BLaER1 treated with 17β-estradiol and CSF1 and Interleukin-3, amounts not matched to agents 10 nM and 100 nM (cell line): ENCODE data around the gene PARP15.
A peak's percentile ranks its signal among the peaks of the same experiment; 100 is the strongest.

Experiments used
- H3K27ac ChIP-seq, 11 experiments: shearing (Covaris generic); formaldehyde crosslinking; 2 replicates each; pipeline ENCODE4 v1.8.1; 2022
- H3K27me3 ChIP-seq, 11 experiments: shearing (Covaris generic); formaldehyde crosslinking; 2 replicates each; pipeline ENCODE4 v1.8.1; 2022
- H3K36me3 ChIP-seq, 11 experiments: shearing (Covaris generic); formaldehyde crosslinking; 2 replicates each; pipeline ENCODE4 v1.8.1; 2022
- H3K4me1 ChIP-seq, 10 experiments: shearing (Covaris generic); formaldehyde crosslinking; 2 replicates each; pipeline ENCODE4 v1.8.1; 2022
- H3K4me2 ChIP-seq, 11 experiments: shearing (Covaris generic); formaldehyde crosslinking; 2 replicates each; pipeline ENCODE4 v1.8.1; 2022
- H3K4me3 ChIP-seq, 10 experiments: shearing (Covaris generic); formaldehyde crosslinking; 2 replicates each; pipeline ENCODE4 v1.8.1; 2022
- H3K9ac ChIP-seq, 11 experiments: shearing (Covaris generic); formaldehyde crosslinking; 2 replicates each; pipeline ENCODE4 v1.8.1; 2022
- H3K9me3 ChIP-seq, 11 experiments: shearing (Covaris generic); formaldehyde crosslinking; replicated peaks in 1 of 11; 2 replicates each; pipeline ENCODE4 v1.8.1; 2022
- H4K20me1 ChIP-seq, 11 experiments: shearing (Covaris generic); formaldehyde crosslinking; 2 replicates each; pipeline ENCODE4 v1.8.1; 2022
- Cebpa-rat ChIP-seq, 11 experiments: shearing (Covaris generic); IDR thresholded peaks; 2 replicates each; pipeline ENCODE4 v1.8.1; 2022

The PARP15 gene

GRCh38 chr3:122660297-122660974 lies 83.0 kb downstream of the PARP15 start:
- no peak overlapping the region for H3K4me2 ChIP-seq
- no peak for TF ChIP-seq Cebpa-rat (IDR thresholded peaks at IDR 0.05)
- H3K4me3 ChIP-seq = no peak overlapping the region
- no peaks in the 10 kb centered on the region for H4K20me1 ChIP-seq
- no peaks in the 10 kb centered on the region for H3K27me3 ChIP-seq
- H3K27ac ChIP-seq = no peak overlapping the region
- H3K36me3 ChIP-seq = no peaks in the 10 kb centered on the region
- peaks cover 15 to 21% (median 17%) of the 10 kb centered on the region in 11 experiments for H3K9me3 ChIP-seq
- no peak overlapping the region for H3K9ac ChIP-seq
- peaks cover 6 to 25% (median 9%) of the 10 kb centered on the region in 10 experiments for H3K4me1 ChIP-seq

- Histone ChIP-seq H4K20me1 (no peaks in the 10 kb centered on the region), H3K9me3 (peaks cover 15 to 21% (median 17%) of the 10 kb centered on the region in 11 experiments), H3K27me3 (no peaks in the 10 kb centered on the region), H3K9ac (no peak overlapping the region), H3K4me2 (peak overlapping the region in 3 of 11 experiments; percentile 57 to 72 (median 57); a peak in 6 of 22 replicates), H3K27ac (0 out of 22 replicates have a peak overlapping the region, but pooled peaks of 1 of the 11 experiments have one; percentile 11), H3K4me1 (peaks cover 6 to 25% (median 9%) of the 10 kb centered on the region in 10 experiments), H3K36me3 (no peaks in the 10 kb centered on the region), H3K4me3 (no peak overlapping the region)
- no peak for TF ChIP-seq Cebpa-rat (IDR thresholded peaks at IDR 0.05)
Measured at GRCh38 chr3:122661633-122662032, 84.2 kb downstream of the PARP15 start.

GRCh38 chr3:122662505-122662904 lies 85.1 kb downstream of the PARP15 start:
- Histone ChIP-seq H3K4me3 (no peak overlapping the region), H4K20me1 (no peaks in the 10 kb centered on the region), H3K4me1 (peaks cover 6 to 25% (median 9%) of the 10 kb centered on the region in 10 experiments), H3K9ac (no peak overlapping the region), H3K27ac (no peak overlapping the region), H3K36me3 (no peaks in the 10 kb centered on the region), H3K9me3 (peaks cover 15 to 21% (median 17%) of the 10 kb centered on the region in 11 experiments), H3K27me3 (no peaks in the 10 kb centered on the region), H3K4me2 (peak overlapping the region in 3 of 11 experiments; percentile 57 to 72 (median 57); a peak in 4 of 22 replicates)
- TF ChIP-seq Cebpa-rat (IDR thresholded peaks at IDR 0.05) = no peak

GRCh38 chr3:122665226-122665786 lies 87.9 kb downstream of the PARP15 start:
- no peak for TF ChIP-seq Cebpa-rat (IDR thresholded peaks at IDR 0.05)
- Histone ChIP-seq H4K20me1 (no peaks in the 10 kb centered on the region), H3K9me3 (peaks cover 13 to 27% (median 16%) of the 10 kb centered on the region in 11 experiments), H3K4me2 (no peak overlapping the region), H3K4me1 (peaks cover 0 to 18% (median 0%) of the 10 kb centered on the region in 10 experiments; a peak in 6 of 20 replicates), H3K4me3 (no peak overlapping the region), H3K9ac (no peak overlapping the region), H3K27ac (no peak overlapping the region), H3K36me3 (no peaks in the 10 kb centered on the region), H3K27me3 (no peaks in the 10 kb centered on the region)

GRCh38 chr3:122665881-122666280 lies 88.4 kb downstream of the PARP15 start:
- Histone ChIP-seq H3K4me1 (peaks cover 0 to 18% (median 0%) of the 10 kb centered on the region in 10 experiments; a peak in 6 of 20 replicates), H4K20me1 (no peaks in the 10 kb centered on the region)

GRCh38 chr3:122668930-122669730 lies 91.7 kb downstream of the PARP15 start:
- TF ChIP-seq Cebpa-rat (IDR thresholded peaks at IDR 0.05) = no peak
- H4K20me1 ChIP-seq = no peaks in the 10 kb centered on the region
- no peak overlapping the region for H3K4me3 ChIP-seq
- H3K9me3 ChIP-seq = peaks cover 0 to 11% (median under 1%) of the 10 kb centered on the region in 11 experiments; a peak in 11 of 22 replicates
- no peak overlapping the region for H3K9ac ChIP-seq
- H3K27ac ChIP-seq = no peak overlapping the region
- H3K27me3 ChIP-seq = no peaks in the 10 kb centered on the region
- no peaks in the 10 kb centered on the region for H3K4me1 ChIP-seq
- no peak overlapping the region for H3K4me2 ChIP-seq
- H3K36me3 ChIP-seq = no peaks in the 10 kb centered on the region

More at GRCh38 chr3:122665881-122666280, 88.4 kb downstream of the PARP15 start:
- no peak overlapping the region for H3K27ac ChIP-seq
- H3K9ac ChIP-seq = no peak overlapping the region
- H3K4me2 ChIP-seq = no peak overlapping the region
- no peak overlapping the region for H3K4me3 ChIP-seq
- TF ChIP-seq Cebpa-rat (IDR thresholded peaks at IDR 0.05) = no peak
- H3K27me3 ChIP-seq = no peaks in the 10 kb centered on the region
- peaks cover 7 to 21% (median 11%) of the 10 kb centered on the region in 11 experiments for H3K9me3 ChIP-seq
- no peaks in the 10 kb centered on the region for H3K36me3 ChIP-seq

- Histone ChIP-seq H4K20me1 (no peaks in the 10 kb centered on the region), H3K27ac (no peak overlapping the region), H3K9ac (no peak overlapping the region), H3K4me3 (no peak overlapping the region), H3K4me1 (no peaks in the 10 kb centered on the region), H3K9me3 (peaks cover 6 to 26% (median 14%) of the 10 kb centered on the region in 11 experiments; a peak in 17 of 22 replicates), H3K36me3 (no peaks in the 10 kb centered on the region), H3K4me2 (no peak overlapping the region), H3K27me3 (no peaks in the 10 kb centered on the region)
- TF ChIP-seq Cebpa-rat (IDR thresholded peaks at IDR 0.05) = no peak
Measured at GRCh38 chr3:122671553-122671952, 94.1 kb downstream of the PARP15 start.

GRCh38 chr3:122674339-122674738 lies 96.9 kb downstream of the PARP15 start:
- TF ChIP-seq Cebpa-rat (IDR thresholded peaks at IDR 0.05) = no peak
- Histone ChIP-seq H3K4me2 (no peak overlapping the region), H3K27ac (no peak overlapping the region), H3K27me3 (no peaks in the 10 kb centered on the region), H3K9ac (no peak overlapping the region), H4K20me1 (no peaks in the 10 kb centered on the region), H3K9me3 (peaks cover 6 to 26% (median 12%) of the 10 kb centered on the region in 11 experiments; a peak in 16 of 22 replicates), H3K36me3 (no peaks in the 10 kb centered on the region), H3K4me1 (peaks cover 11 to 15% (median 14%) of the 10 kb centered on the region in 10 experiments), H3K4me3 (no peak overlapping the region)

GRCh38 chr3:122676759-122677158 lies 99.3 kb downstream of the PARP15 start:
- Histone ChIP-seq H3K27ac (no peak overlapping the region), H3K36me3 (no peaks in the 10 kb centered on the region), H4K20me1 (peaks cover 0 to 2% (median 0%) of the 10 kb centered on the region in 11 experiments; a peak in 3 of 22 replicates)

More at GRCh38 chr3:122676759-122677158, 99.3 kb downstream of the PARP15 start:
- peaks cover 6 to 26% (median 12%) of the 10 kb centered on the region in 11 experiments; a peak in 16 of 22 replicates for H3K9me3 ChIP-seq
- H3K9ac ChIP-seq = no peak overlapping the region
- H3K4me2 ChIP-seq = no peak overlapping the region
- peaks cover 23 to 33% (median 28%) of the 10 kb centered on the region in 10 experiments for H3K4me1 ChIP-seq
- H3K4me3 ChIP-seq = no peak overlapping the region
- H3K27me3 ChIP-seq = no peaks in the 10 kb centered on the region
- TF ChIP-seq Cebpa-rat (IDR thresholded peaks at IDR 0.05) = no peak
